GM18861 (cell line): ENCODE results near the gene CCNH.

Experiments used
- ATAC-seq: cut with Tn5 transposase; IDR thresholded peaks from one replicate; pipeline ENCODE4 v1.9.1; 2021; ENCODE audit not compliant: unreplicated experiment

CCNH gene

DNA sequence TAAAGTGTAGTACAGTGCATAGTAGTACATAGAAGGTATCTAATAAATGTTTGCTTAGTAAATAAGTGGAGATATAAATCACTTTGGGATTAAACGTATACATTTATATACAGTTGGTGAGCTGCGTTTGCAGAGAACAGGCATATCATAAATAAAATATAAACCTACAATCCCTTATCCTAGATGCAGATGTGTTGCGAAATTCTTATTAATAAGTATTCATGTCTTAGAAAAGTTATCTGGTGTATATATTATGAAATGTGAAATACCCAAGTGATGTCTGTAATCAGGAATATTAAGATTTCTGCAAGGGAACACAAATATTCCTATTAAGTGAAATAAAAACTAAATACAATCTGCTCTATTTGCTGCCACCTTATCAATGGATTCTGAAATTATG, 8.8 kb downstream of the CCNH start:
- no peak for ATAC-seq

DNA sequence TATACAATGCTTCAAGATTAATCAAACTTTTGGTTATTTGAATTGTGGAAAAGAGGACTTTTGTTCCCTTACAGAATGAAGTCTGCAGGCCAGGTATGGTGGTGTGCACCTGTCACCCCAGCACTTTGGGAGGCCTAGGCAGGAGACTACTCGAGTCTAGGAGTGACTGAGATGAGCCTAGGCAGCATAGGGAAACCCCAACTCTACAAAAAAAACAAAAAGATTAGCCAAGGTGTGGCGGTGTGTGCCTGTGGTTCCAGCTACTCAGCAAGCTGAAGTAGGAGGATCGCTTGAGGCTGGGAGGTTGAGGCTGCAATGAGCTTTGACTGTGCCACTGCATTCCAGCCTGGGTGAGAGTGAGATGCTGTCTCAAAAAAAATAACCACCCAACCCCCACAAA, 9.3 kb downstream of the CCNH start:
- ATAC-seq, result no peak

DNA sequence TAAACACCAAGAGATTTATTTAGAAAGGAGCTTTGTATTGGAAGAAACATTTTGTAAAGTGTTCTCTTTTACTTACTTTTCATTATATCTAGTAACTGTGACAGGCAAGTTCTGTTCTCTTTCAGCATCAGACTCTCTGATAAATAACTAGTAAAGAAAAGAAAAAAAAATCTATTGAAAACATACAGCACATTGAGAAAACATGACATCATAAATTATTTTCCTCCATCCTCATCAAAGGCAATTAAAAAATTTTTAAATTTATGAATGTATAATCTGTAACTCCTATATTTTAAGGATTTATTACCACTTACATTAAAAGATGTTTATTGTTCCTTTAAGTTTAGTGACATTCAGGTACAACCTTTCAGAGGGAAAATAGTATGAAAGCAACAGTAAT, 11.1 kb downstream of the CCNH start:
- ATAC-seq, result no peak

DNA sequence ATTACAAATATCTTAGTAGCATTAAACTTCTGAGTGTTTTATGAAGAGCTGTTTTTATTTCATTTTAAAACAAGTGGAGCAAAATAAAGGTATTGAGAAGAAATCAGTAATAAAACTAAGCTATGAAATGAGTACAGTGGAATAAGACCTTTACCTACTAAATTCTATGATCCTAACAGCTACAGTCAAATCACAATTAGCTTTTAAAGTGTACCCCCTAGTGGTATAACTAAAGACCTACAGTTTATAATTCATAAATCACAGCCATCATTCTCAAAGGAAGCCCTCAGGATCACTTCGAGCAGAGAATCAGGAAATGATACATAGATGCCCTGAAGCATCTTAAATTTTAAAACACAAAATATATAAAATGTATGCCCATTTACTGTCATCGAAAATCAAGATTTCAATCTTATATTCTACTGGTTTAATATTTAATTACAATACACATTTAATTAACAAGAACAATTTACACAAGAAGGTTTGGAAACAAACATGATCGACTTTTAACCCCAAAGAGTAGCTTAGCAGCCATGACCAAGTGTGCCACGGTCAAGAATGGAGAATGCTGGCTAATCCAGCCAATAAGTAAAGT, 12.3 kb downstream of the CCNH start:
- ATAC-seq, result peak; percentile 83

DNA sequence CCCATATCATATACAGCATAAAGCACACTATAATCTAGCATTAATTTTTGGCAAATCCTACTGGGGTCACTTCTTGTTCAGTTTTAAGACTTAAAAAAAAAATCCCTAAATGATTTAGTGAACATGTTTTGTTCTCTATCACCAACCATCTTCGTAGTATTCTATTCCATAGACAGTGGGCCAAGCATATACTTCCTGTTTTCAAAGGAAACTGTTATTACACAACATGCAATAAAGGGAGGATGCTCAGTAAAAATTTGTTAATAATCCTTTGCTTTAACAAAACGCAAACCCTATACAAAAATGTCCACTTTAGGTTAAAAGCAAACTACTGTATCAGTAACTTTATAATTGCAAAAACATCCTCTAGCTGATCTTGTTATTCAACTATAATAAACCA, 13.0 kb downstream of the CCNH start:
- no peak for ATAC-seq

DNA sequence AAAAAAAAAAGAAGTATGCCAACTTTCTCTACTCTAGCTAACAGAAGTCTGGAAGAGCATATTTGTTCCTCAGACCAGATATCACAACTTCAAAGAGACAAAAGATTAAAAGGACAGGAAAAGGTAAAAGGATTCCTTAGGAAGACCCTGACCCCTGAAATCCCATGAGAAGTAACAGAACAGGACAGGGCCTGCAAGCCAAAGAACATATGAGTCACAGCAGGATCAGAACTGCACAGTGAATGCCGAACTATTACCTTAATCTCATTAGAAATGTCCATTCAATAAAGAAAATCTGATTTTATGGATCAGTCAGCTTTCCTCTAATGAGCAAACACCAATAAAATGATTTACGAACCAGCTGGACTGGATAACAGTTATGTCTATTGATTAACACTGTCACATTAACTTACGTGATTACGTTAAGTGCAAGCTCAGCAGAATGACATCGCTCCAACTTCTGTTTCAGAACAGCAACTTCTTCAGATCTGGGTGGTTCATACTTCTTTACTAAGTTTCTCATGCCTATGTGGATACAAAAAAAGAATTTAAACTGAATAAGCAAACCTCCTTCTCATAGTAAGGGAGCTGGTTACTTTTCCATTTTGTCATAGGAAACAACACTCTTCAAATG, 13.6 kb downstream of the CCNH start:
- no peak for ATAC-seq

DNA sequence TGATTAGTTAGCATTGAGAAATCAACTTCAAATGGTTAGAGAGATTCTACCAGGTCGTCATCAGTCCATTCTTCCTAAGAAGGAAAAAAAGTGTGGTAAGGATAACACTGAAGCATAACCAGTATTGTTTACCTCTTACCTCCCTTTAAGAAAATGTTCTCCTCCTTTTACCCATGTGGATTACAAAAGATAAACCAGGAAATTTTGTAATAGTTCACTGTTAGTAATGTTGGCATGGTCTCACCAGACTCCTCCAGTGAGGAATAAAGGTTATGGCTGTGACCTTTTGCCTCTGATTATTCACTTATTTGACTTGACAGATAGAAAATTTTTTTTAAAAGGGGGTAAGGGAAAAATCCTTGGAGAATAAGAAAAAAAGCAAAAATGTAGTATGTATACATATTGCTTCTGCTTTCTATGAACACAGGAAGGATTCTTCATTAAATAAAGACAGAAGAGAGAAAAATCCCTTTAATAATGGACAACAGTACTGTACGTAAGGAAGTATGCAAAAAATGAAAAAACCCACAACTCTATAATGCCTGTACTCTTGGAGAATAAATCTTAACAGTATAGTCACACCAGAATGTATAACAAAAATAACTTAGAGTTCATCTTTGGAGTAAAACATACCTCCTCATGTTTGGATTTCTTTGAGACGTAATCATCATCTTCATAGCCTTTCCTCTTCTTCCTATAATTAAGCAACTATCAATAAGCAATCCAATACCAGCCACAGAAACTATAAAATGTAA, 18.1 kb downstream of the CCNH start:
- no peak for ATAC-seq

DNA sequence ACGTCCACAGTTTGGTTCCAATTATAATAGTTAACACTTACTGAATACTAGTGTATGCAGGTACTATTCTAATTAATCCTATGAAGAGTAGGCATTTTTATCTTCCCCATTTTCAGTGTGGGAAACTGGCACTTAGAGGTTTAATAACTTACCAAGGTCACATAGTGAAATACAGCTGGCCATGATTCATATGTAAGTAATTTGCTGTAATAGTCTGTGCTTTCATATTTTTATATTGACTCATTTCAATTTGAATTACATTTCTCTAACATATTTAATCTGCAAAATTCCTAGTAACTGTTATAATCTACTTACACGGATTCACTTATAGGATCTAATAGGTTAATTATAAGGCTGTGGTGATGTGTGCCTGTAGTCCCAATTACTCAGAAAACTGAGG, 19.4 kb downstream of the CCNH start:
- ATAC-seq, result no peak

DNA sequence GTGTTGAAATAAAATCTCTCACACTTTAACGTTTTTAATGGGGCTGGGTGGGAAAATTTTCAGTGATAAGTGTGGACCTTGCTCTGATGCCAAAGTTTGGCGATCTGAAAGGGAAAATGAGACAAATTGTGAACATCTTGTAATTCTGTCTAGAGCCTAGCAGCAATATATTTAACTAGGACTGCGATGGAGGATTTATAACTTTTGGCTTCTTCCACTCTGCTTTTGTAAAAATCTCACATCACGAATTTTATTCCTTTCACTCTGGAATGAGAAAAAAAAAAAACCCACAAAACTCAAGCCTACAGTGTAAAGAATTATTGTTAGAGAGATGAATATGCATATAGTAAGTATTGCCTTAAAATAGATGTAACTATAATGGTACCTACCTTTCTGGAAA, 19.9 kb downstream of the CCNH start:
- no peak for ATAC-seq

DNA sequence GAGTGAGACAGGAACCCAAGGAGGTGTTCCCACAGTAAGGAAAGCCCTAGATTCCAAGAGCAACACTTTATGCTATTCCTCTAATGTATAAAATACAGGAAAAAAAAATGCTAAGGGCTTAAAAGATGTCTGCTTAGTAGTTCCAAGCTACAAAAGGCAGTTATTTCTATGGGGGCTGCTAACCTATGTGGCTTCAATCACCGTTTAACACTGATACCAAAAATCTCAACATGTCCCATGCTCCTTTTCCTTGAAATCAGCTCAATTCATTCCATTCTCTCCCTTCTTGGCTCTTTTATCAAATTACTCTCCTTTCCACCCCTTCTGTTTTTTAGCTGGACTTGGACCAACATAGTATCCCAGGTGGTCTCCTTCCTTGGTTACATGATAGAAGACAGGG, 20.6 kb downstream of the CCNH start:
- no peak for ATAC-seq

DNA sequence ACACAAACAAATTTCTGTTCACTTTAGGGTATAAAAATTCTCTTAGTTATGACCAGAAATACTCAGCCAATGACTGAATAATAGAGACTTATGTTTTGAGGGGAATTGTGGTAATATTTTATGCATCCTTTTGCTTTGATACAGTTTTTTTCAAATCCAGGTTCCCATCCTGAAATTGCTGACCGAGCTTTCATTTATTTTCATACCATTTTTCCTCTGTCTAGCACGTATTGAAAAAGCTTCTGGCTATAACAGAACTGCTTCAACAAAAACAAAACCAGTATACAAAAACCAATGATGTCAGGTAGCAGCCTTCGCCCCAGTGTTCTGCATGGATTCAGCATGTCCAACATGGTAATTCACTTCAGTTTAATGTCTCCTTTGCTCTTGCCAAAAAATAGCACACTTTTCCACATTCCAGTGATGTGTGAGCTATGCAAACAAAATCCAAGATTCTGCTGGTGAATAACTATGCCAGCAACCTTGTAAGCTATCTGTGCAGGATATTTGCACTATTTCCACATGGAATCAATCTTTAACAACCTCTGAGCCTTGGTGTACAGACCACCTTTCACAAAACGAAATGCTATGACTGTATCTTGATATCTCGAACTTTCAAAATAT, 22.0 kb downstream of the CCNH start:
- ATAC-seq, result no peak

DNA sequence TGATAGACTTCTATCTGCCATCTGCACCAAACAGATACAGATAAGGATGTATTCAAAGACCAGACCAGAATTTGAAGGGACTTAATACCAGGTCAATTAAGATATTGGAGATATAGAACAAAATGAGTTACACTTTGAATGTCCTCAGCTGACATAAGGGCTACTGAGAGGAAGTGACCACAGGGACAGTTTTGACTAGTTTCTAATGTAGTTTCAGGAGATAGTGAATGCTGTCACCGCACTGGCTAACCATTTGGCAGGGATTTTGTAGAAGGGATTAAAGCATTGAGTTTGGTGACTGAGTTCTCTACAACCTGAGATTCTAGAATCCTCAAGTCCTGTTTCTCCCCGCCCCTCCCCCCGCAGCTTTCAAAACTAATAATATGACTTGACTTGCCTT, 22.7 kb downstream of the CCNH start:
- ATAC-seq, result peak; percentile 56

DNA sequence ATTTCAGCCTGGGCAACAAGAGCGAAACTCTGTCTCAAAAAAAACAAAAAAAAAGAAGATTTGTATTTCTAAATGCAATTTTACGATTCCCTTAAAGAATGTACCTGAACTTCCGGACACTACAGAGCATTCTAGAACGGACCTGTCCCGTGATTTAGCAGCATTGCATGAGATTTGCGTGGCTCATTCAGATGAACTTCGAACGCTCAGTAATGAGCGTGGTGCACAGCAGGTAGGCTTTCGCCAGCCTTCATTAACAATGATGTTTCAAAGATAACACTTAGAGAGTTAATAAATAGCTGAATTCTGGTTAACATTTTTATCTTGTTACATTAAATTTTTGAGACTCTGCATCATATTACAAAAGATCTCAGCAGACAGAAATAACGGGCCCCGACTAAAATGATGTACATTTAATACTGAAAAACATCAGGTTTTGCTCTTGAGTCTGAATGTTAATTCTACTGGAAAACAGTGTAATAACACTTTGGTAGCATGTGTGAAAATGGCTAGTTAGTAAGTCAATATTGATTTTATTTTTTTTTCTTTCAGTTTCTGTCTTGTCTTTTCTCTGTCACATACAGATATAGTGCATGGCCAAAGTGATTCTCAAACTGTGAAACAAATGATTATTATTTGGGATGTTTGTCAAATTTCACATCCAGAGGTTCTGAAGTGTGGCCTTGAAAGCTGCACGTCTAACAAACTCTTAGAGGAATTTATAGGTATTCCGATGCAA, 23.3 kb downstream of the CCNH start:
- ATAC-seq, result no peak

DNA sequence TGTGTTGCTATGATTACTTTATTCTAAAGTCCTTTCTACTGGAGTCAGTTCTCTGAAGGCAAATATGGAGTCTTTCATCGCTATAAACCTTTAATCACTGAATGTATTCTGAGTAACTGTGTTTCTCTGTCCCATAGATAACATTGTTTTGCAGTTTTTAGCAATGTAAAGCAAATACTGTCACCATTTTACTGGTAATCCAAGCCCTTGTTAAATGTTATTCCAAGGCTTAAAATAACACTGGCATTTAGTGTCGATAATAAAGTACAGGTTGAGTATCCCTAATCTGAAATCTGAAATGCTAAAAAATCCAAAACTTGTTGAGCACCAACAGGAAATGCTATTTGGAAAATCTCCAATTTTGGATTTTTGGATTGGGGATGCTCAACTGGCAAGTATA, 24.6 kb downstream of the CCNH start:
- ATAC-seq, result no peak

DNA sequence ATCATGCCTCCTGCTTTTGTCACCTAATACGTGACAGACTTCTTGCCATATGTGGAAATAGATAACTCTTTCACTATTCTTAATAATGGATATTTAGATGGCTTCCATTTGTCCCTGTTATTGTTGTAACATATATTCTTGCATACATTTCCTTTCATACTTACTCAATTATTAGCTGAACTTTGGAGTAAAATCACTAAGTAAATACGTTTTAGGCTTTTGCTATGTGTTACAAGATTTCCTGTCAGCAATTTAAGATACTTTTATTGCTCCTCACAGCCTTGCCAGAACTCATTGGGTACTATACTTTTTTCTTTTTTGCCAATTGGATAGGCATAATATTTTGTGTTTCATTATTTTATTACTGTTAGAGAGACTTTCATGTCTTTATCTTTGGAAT, 26.9 kb downstream of the CCNH start:
- no peak for ATAC-seq

DNA sequence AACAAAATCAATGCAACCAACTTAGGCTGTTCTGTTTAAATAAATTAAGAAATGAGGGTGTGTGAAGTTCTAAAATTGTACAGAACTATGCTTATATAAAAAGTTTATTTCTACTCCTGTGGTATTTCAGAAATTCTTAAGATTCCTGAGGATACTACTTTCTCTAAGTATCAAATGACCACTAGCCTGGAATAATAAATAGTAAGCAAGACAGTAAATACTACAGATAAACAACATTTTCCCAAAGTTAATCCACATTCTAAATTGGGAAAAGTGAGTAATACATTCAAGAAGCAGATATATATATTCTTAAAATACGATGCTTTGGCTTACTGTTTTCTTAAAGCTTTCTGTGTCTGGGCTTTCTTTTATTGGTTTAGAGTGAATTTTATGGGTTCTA, 29.5 kb downstream of the CCNH start:
- no peak for ATAC-seq

DNA sequence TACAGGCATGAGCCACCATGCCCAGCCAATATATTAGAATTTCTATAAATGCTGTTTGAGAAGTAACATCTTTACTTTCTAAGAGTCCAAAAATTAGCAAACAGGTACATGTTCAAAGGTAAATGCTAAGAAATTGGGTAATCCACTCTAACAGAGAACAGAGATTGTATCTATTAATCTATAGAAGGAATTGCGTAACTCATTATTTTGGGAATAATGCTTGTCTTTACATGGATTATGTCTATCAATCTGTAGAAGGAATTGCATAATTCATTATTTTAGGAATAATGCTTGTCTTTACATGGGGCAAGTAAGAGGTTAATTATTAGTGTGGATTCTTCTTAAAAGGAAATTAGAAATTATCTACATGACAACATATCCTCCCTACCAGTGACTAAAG, 30.5 kb downstream of the CCNH start:
- no peak for ATAC-seq

DNA sequence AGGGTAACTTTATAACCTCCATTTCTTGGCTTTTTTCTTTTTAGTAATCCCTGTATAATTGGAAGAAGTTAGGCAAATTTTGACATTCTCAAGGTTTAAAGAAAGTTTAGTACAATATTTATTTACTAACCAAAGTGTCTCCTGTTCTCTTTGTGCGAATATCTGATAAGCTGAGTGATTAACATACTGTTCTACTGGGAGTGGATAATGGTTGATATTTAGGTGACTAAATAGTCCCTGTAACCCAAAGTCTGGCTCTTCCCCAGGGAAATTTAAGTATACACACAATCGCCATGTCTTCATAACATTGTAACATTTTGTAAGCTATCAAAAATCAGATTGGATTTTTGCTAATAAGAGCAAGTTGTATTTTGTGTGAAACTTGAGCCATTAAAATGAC, 40.0 kb downstream of the CCNH start:
- ATAC-seq, result no peak

DNA sequence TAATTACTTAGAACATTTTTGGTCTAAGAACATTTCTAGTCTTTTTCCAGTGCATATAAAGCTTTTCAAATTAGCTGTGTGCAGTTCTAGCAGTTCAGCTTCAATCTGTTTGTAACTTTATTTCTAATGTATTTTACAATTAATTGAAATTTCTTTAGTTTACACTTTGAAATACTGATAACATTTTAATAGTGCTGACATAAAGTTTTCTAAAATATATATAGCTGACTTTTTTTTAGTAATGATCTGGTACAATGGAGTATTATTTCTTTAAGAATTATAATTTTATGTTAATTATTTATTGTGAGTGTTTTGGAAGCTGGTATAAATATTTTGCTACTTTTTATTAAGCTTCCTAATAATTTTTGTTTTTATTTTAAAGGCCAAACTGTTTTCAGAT, 43.3 kb downstream of the CCNH start:
- no peak for ATAC-seq

DNA sequence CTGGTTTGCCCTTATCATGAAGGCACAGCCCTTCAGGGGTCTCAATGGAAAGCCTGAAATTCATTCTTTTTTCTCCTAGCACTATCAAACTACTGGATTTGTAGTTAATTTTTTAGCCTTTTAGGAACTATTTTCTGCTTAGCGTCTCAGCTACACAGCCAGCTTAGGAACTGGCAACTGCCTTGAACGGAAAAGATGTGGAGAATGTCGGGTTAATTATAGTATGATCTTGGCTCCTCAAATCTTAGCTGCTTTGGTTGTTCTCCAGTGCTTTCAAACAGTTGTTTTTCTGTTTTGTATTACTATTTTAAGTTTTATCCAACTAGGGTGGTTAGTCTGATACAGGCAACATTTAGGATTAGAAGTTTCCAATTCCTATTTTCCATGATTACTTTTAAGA, 44.1 kb downstream of the CCNH start:
- ATAC-seq, result no peak

DNA sequence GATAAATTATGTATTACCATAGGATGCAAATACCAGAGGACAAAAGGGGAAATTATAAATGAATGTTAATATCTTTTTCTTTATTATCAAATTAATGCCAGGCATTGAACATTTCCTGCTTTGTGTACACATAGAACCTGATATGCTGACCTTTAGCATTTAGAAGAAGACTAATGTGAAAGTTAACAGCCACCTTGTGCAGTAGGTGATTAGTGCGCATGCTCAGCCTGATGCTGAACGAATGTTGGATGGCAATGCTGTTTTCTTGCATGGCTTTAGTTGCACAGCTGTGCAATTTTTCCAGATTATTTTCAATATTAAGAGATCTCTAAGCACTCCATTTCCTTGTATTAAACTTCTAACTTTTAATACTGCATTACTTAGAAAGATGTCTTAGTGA, 45.5 kb downstream of the CCNH start:
- no peak for ATAC-seq
